A673 (cell line): ENCODE measurements around the gene TMEM163.

ENCODE experiments used
- CTCF ChIP-seq: fragments of 300-800, 200-600 bp; sonication (generic); conservative IDR thresholded peaks from 2 replicates; pipeline ENCODE4 v1.5.1; 2017; ENCODE audit warnings: low read depth, mild to moderate bottlenecking, antibody characterized with exemption, low read length, moderate library complexity, mixed read lengths
- EZH2 ChIP-seq: fragments of 200-600 bp; sonication (generic); IDR thresholded peaks from 2 replicates; pipeline ENCODE4 v1.6.1; 2017; ENCODE audit warnings: borderline replicate concordance, low read depth, mild to moderate bottlenecking, mixed read lengths, antibody characterized with exemption, low read length; ENCODE audit not compliant: poor library complexity, severe bottlenecking

GRCh38 chr2:134453476-134453875, 265.3 kb downstream of the TMEM163 start:
- TF ChIP-seq CTCF (no peak), EZH2 (no peak)
